Skeletal muscle satellite cell (primary cell): ENCODE data around the gene ZNF521.
"Not testable (repeated sequence)": the region's sequence is repeated elsewhere in the genome, so short reads cannot be mapped to it uniquely, and the experiment has no call there.

Experiments used
- H3K27me3 ChIP-seq: 2 replicates; pipeline ENCODE4 v1.7.0; 2013; ENCODE audit warnings: low read length; ENCODE audit not compliant: control insufficient read depth, insufficient read depth
- H3K36me3 ChIP-seq: 2 replicates; pipeline ENCODE4 v1.7.0; 2013; ENCODE audit warnings: mild to moderate bottlenecking, control low read depth, low read length; ENCODE audit not compliant: insufficient read depth
- H3K4me1 ChIP-seq: 2 replicates; pipeline ENCODE4 v1.7.0; 2013; ENCODE audit warnings: low read length; ENCODE audit not compliant: control insufficient read depth, insufficient read depth
- H3K4me2 ChIP-seq: 2 replicates; pipeline ENCODE4 v1.7.0; 2013; ENCODE audit warnings: mild to moderate bottlenecking, low read length
- H3K4me3 ChIP-seq: 2 replicates; pipeline ENCODE4 v1.7.0; 2013; ENCODE audit warnings: low read length
- H3K9ac ChIP-seq: 2 replicates; pipeline ENCODE4 v1.7.0; 2013; ENCODE audit warnings: mild to moderate bottlenecking, low read depth, low read length, moderate library complexity
- H3K9me3 ChIP-seq: replicated peaks from 2 replicates; pipeline ENCODE4 v1.7.0; 2013; ENCODE audit warnings: mild to moderate bottlenecking, control low read depth, low read length

The ZNF521 gene

DNA sequence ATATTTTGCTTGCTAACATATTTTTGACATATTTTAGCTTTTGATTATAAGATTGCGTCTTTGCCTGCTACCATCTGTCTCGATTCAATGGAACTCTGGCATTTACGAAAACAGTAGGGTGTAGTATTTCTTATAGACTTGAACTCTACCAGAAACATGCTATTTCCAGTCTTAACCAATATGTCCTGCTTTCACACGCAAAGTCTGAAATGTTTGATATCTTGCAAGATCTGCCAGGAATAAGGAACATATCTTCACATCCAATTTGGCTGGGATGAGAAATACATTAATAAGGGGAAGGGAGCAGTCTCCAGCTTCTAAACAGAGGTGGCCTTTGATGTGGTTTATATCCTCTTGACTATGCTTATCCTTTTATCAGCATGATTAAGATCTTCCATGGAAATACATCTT is 299.4 kb downstream of the ZNF521 start:
- no peak overlapping the region for H3K4me2 ChIP-seq
- peaks cover 10% of the 10 kb centered on the region for H3K4me1 ChIP-seq
- no peak overlapping the region for H3K9ac ChIP-seq
- H3K27me3 ChIP-seq, result no peaks in the 10 kb centered on the region
- H3K9me3 ChIP-seq, result no peaks in the 10 kb centered on the region
- no peak overlapping the region for H3K4me3 ChIP-seq
- H3K36me3 ChIP-seq, result no peaks in the 10 kb centered on the region

DNA sequence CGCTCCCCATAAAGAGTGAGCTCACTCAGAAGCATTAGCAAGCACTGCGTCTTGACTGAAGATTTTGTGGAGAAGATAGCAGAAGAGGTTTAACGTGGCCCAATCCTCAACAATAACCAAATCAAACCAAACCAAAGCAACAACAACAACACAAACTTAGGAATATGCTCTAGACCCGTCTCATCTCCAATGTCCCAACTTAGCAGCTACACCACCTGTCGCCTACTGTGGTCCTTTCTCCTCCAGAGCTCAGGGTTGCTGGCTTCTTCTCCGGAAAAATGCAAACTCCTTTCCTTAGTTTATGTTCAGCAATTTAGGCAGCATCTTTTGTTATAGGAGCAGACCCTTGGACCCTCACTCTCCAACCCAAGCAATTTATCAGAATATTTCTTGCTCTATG is 301.4 kb downstream of the ZNF521 start:
- Histone ChIP-seq H3K36me3 (no peaks in the 10 kb centered on the region), H3K4me3 (no peak overlapping the region), H3K27me3 (no peaks in the 10 kb centered on the region), H3K4me1 (peaks cover 9% of the 10 kb centered on the region), H3K9me3 (no peaks in the 10 kb centered on the region), H3K9ac (no peak overlapping the region), H3K4me2 (no peak overlapping the region)

DNA sequence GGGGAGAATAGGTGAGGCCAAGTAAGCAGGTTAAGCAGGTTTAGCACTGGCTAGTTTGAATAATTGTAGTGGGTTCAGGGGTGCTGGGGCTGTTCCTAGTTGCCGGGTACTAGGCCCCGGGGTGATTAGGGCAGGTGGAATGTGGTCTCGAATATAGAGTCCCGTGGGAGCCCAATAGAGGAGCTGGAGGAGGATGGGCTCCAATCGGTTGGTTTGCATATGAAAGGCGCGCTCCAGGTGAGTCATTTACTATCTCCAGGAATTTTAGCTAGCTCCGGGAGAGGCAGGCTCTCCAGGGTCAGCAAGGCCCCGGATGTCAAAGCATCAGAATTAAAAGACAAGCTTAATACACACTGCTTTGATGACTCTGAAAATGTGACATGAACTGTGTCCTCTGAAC is 304.0 kb downstream of the ZNF521 start:
- Histone ChIP-seq H3K9ac (no peak overlapping the region), H3K36me3 (no peaks in the 10 kb centered on the region), H3K4me1 (no peaks in the 10 kb centered on the region), H3K9me3 (no peaks in the 10 kb centered on the region), H3K27me3 (peaks cover 14% of the 10 kb centered on the region), H3K4me3 (no peak overlapping the region), H3K4me2 (no peak overlapping the region)

DNA sequence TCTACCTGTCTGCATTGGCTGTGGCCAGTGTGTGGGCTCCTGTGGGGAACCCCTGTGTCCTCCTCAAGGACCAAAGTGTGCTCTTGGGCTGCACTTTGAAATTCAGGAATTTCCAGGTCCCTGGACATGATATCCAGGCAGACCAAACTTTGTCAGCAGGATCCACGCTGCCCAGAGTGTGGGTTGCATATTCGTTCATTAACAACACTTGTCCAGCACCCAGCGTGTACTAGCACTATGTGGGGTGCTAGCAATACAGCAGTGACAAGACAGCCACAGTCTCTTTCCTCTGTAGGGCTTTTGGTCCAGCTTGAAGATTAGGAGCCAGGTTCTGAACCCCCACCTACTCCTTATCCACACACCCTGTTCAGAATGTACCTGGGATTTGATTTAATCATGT is 304.5 kb downstream of the ZNF521 start:
- no peak overlapping the region for H3K4me2 ChIP-seq
- no peaks in the 10 kb centered on the region for H3K9me3 ChIP-seq

DNA sequence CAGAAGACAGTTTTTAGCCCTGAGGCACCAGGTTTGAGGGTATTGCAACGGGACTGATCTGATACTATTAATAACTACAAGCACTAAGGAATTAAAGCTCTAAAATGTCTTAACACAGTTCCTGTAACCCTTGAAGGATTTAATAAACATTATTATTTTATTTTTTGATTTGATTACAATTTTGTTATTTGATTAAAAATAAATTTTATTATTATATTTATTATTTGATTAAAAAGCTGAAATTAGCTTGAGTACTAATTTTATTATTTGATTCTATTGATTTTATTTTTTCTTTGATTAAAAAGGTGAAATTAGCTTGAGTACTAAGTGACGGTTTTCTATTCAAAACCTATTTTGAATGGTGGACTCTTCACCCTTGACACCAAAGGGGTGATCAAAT is 307.3 kb downstream of the ZNF521 start:
- no peak overlapping the region for H3K4me3 ChIP-seq
- H3K4me1 ChIP-seq, result no peaks in the 10 kb centered on the region
- H3K36me3 ChIP-seq, result no peaks in the 10 kb centered on the region
- no peaks in the 10 kb centered on the region for H3K9me3 ChIP-seq
- H3K9ac ChIP-seq, result no peak overlapping the region
- H3K27me3 ChIP-seq, result peaks cover 14% of the 10 kb centered on the region
- H3K4me2 ChIP-seq, result no peak overlapping the region

More for the DNA sequence above, 304.5 kb downstream of the ZNF521 start:
- H3K4me3 ChIP-seq, result no peak overlapping the region
- H3K4me1 ChIP-seq, result no peaks in the 10 kb centered on the region
- no peaks in the 10 kb centered on the region for H3K36me3 ChIP-seq
- H3K9ac ChIP-seq, result no peak overlapping the region
- H3K27me3 ChIP-seq, result peaks cover 14% of the 10 kb centered on the region

DNA sequence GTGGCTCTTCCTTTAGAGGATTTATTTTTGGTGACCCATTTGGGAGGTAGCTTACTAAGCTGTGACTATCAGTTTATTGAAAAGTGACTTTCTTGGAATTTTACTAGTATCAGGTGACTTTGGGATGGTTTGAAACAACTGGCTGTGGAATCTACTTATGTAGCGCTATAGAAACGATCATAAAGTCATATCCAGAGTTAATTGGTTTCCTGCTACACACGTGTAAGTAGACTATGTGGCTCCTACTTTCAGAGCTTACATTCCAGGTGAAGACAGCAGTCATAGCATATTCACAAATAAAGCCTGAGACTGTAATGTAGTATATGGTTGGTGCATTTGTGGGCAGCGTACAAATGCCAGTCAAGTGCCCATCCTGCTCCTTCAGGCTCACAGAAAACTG is 308.9 kb downstream of the ZNF521 start:
- H3K4me2 ChIP-seq, result no peak overlapping the region

DNA sequence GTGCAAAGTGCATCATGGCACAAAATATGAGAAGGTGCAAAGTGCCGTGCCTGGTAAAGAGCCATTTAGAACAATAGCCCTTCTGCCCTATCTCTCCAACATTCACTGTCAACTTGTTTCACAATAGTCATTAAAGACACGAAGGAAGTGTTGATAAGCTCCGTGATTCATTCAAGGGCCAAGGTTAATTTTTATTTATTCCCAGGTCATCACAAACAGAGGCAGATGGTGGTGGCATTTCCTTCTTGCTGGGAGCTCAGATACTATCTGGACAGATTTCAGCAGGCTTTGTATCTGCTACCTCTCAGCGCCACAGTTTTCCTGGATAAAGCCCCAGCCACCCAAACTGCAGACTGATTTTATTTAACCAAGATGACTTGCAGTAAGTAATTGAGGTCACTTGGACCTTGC is 309.3 kb downstream of the ZNF521 start:
- H3K4me1 ChIP-seq, result no peaks in the 10 kb centered on the region
- peaks cover 14% of the 10 kb centered on the region for H3K27me3 ChIP-seq
- H3K4me3 ChIP-seq, result no peak overlapping the region
- H3K36me3 ChIP-seq, result no peaks in the 10 kb centered on the region
- H3K4me2 ChIP-seq, result no peak overlapping the region
- no peak overlapping the region for H3K9ac ChIP-seq
- H3K9me3 ChIP-seq, result no peaks in the 10 kb centered on the region

More for the DNA sequence above, 308.9 kb downstream of the ZNF521 start:
- Histone ChIP-seq H3K4me1 (no peaks in the 10 kb centered on the region), H3K36me3 (no peaks in the 10 kb centered on the region), H3K4me3 (no peak overlapping the region), H3K9ac (no peak overlapping the region), H3K27me3 (peaks cover 14% of the 10 kb centered on the region), H3K9me3 (no peaks in the 10 kb centered on the region)

DNA sequence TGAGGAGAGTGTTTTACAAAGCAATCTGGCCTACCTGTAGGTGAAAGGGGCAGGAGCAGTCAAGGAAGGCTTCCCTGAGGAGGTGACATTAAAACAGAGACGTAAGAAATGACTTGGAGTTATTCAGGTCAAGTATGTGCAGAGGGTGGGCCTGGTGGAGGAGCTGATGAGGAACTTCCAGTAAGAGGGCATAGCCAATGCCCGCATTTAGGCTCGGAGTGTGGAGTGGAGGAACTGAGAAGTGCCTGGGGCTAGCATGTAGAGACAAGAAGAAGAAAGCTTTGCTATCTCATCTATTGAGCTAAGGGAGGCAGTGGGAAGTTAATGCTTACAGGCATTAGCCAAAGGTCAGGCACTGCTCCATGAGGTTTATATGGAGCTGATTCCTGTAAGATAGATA is 312.2 kb downstream of the ZNF521 start:
- Histone ChIP-seq H3K4me2 (no peak overlapping the region), H3K27me3 (peaks cover 14% of the 10 kb centered on the region), H3K9me3 (no peaks in the 10 kb centered on the region), H3K4me3 (no peak overlapping the region), H3K4me1 (no peaks in the 10 kb centered on the region), H3K36me3 (no peaks in the 10 kb centered on the region), H3K9ac (no peak overlapping the region)

DNA sequence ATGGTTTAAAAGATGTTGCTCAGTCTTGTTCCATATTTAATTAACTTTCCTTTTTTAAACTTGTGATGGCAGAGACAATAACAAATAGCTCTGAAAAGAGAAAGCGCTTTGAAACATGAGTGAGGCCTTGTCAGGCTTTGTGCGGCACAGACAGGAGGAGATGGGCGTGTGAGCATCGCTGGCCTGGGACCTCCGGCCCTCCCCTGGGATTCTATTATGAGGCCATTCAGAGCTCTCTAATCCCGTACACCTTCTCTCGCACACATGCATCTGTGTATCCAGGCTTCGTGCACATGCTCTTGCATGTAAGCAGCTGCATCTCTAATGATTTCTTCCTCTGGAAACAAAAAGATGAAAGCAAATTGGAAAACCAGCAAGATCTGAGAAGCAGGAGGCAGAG is 313.7 kb downstream of the ZNF521 start:
- no peak overlapping the region for H3K9ac ChIP-seq
- H3K27me3 ChIP-seq, result peaks cover 3% of the 10 kb centered on the region
- no peak overlapping the region for H3K4me3 ChIP-seq
- H3K4me1 ChIP-seq, result no peaks in the 10 kb centered on the region
- H3K4me2 ChIP-seq, result no peak overlapping the region
- no peaks in the 10 kb centered on the region for H3K36me3 ChIP-seq
- no peaks in the 10 kb centered on the region for H3K9me3 ChIP-seq

DNA sequence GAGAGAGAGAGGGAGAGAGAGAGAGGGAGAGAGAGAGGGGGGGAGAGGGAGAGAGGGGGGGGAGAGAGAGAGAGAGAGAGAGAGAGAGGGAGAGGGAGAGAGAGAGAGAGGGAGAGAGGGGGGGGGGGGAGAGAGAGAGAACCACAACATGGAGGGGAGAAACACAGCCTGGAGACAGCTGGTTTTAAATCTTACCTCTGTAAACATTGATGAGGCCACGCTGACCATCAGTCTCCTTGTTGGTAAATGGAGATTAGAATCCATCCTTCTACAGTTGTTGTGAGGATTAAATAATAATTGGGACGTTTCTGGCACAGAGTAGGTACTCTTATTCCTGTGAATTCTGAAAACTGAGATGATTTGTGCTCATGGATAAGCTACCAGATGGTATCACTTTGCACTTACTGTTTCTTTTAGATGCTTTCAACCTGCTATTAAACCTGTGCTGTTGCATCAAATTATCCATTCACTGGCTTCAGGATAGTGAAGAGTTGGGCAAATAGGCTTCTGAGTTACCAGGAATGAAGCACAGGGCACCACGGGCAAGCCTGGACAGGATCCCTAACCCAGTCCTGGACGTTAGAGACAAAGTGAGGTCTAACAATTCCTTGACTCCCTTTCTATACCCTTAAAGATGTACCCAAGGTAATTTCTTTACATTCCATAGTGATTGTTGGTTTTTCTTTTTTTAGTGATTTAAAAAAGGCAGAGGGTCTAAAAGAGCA is 318.1 kb downstream of the ZNF521 start:
- H3K9me3 ChIP-seq, result no peaks in the 10 kb centered on the region
- peaks cover 8% of the 10 kb centered on the region for H3K27me3 ChIP-seq
- no peak overlapping the region for H3K4me2 ChIP-seq
- H3K4me3 ChIP-seq, result no peak overlapping the region
- no peaks in the 10 kb centered on the region for H3K36me3 ChIP-seq
- H3K4me1 ChIP-seq, result no peaks in the 10 kb centered on the region
- H3K9ac ChIP-seq, result no peak overlapping the region

DNA sequence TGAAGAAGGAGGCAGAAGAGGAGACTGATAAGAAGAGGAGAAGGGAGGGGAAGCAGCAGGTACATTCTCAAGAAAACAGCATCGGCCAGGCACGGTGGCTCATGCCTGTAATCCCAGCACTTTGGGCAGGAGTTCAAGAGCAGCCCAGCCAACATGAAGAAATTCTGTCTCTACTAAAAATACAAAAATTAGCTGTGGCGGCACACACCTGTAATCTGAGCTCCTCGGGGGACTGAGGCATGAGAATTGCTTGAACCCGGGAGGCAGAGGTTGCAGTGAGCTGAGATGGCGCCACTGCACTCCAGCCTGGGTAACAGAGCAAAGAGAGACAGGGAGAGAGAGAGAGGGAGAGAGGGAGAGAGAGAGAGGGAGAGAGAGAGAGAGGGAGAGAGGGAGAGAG is 318.8 kb downstream of the ZNF521 start:
- not testable (repeated sequence) for H3K4me2 ChIP-seq, H3K4me3 ChIP-seq, H3K9ac ChIP-seq, H3K4me1 ChIP-seq, H3K27me3 ChIP-seq, H3K9me3 ChIP-seq, H3K36me3 ChIP-seq

DNA sequence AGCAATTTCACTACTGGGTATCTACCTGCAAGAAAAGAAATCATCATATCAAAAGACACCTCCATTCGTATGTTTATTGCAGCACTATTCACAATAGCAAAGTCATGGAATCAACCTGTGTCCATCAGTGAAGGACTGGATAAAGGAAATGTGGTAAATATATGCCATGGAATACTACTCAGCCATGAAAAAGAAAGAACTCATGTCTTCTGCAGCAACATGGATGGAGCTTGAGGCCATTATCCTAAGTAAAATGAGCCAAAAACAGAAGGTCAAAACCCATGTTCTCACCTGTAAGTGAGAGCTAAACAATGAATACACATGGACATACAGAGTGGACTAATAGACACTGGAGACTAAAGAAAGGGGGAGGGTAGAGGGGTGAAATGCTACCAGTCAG is 322.2 kb downstream of the ZNF521 start:
- H3K4me1 ChIP-seq, result no peaks in the 10 kb centered on the region
- no peaks in the 10 kb centered on the region for H3K36me3 ChIP-seq
- peaks cover 8% of the 10 kb centered on the region for H3K27me3 ChIP-seq
- no peaks in the 10 kb centered on the region for H3K9me3 ChIP-seq
- H3K4me3 ChIP-seq, result no peak overlapping the region
- no peak overlapping the region for H3K9ac ChIP-seq
- no peak overlapping the region for H3K4me2 ChIP-seq
